Vagina (tissue), 2 donors: ENCODE results near the gene EGF.

Experiments used
- CTCF ChIP-seq, 3 experiments: fragments of 450-650 bp in 2 of 3; fragments of 200-600 bp in 1 of 3; sonication (generic) in 1 of 3; IDR thresholded peaks; one replicate each; pipeline ENCODE4 v1.5.1; 2017 to 2019; ENCODE audit warnings: antibody characterized with exemption in 3 of 3, mild to moderate bottlenecking in 2 of 3, moderate library complexity in 2 of 3
- POLR2A ChIP-seq, 2 donors: fragments of 450-650 bp; IDR thresholded peaks; one replicate each; pipeline ENCODE4 v1.6.1; 2017; ENCODE audit warnings: antibody characterized with exemption in 2 of 2, mild to moderate bottlenecking in 2 of 2, moderate library complexity in 2 of 2

- TF ChIP-seq CTCF (IDR thresholded peaks at IDR 0.05) (no peak), POLR2A (IDR thresholded peaks at IDR 0.05) (no peak)
Measured at GRCh38 chr4:109985993-109986974, 73.6 kb downstream of the EGF start.
